GM19438 (cell line): ENCODE measurements around the gene MYOM3.
"Not testable (repeated sequence)": the region's sequence is repeated elsewhere in the genome, so short reads cannot be mapped to it uniquely, and the experiment has no call there.

Experiments used
- ATAC-seq: cut with Tn5 transposase; IDR thresholded peaks from one replicate; pipeline ENCODE4 v1.9.1; 2021; ENCODE audit warnings: low read depth; ENCODE audit not compliant: unreplicated experiment

MYOM3 gene

GRCh38 chr1:24047110-24047477 is 64.8 kb downstream of the MYOM3 start:
- no peak for ATAC-seq

GRCh38 chr1:24045771-24046170 is 66.2 kb downstream of the MYOM3 start:
- ATAC-seq = no peak

GRCh38 chr1:24044672-24045071 is 67.3 kb downstream of the MYOM3 start:
- ATAC-seq = not testable (repeated sequence)

GRCh38 chr1:24043345-24044032 is 68.4 kb downstream of the MYOM3 start:
- ATAC-seq = no peak

GRCh38 chr1:24042315-24042714 is 69.6 kb downstream of the MYOM3 start:
- no peak for ATAC-seq

GRCh38 chr1:24036088-24036487 is 75.8 kb downstream of the MYOM3 start:
- no peak for ATAC-seq

- no peak for ATAC-seq
Observed at GRCh38 chr1:24032981-24033380, 79.0 kb downstream of the MYOM3 start.

GRCh38 chr1:24030976-24031516 is 80.9 kb downstream of the MYOM3 start:
- ATAC-seq = not testable (repeated sequence)

- ATAC-seq = no peak
Observed at GRCh38 chr1:24027838-24028468, 84.0 kb downstream of the MYOM3 start.

GRCh38 chr1:24022581-24023361 is 89.2 kb downstream of the MYOM3 start:
- ATAC-seq = no peak

GRCh38 chr1:24021403-24022266 is 90.3 kb downstream of the MYOM3 start:
- no peak for ATAC-seq

- ATAC-seq = no peak
Observed at GRCh38 chr1:24020470-24020869, 91.5 kb downstream of the MYOM3 start.

- ATAC-seq = no peak
Observed at GRCh38 chr1:24020025-24020424, 91.9 kb downstream of the MYOM3 start.

- no peak for ATAC-seq
Observed at GRCh38 chr1:24018611-24019580, 93.0 kb downstream of the MYOM3 start.

- ATAC-seq = no peak
Observed at GRCh38 chr1:24015221-24016210, 96.4 kb downstream of the MYOM3 start.

GRCh38 chr1:24012878-24013277 is 99.1 kb downstream of the MYOM3 start:
- not testable (repeated sequence) for ATAC-seq

- ATAC-seq = no peak
Observed at GRCh38 chr1:24010650-24011049, 101.3 kb downstream of the MYOM3 start.

- no peak for ATAC-seq
Observed at GRCh38 chr1:24009406-24009805, 102.5 kb downstream of the MYOM3 start.
